H1 (cell line): ENCODE results near the gene SLC15A2. TPM values are rescaled to one million over a fixed set of nuclear protein-coding genes. Genes with fewer than 3 reads are reported as not detected.

ENCODE experiments used
- CTCF ChIA-PET: fragments of 300-600 bp; sonication (Branson Sonifier 250); formaldehyde crosslinking; loops from one replicate; lab custom pipeline; 2021; ENCODE audit not compliant: partially characterized antibody; lab: Charles Lee
- POLR2A ChIA-PET: fragments of 300-600 bp; sonication (Branson Sonifier 250); formaldehyde crosslinking; loops from one replicate; lab custom pipeline; 2021; ENCODE audit warnings: inconsistent platforms; ENCODE audit not compliant: partially characterized antibody; lab: Charles Lee
- DNase-seq, 2 experiments: peaks; one replicate each; pipeline versions ENCODE4 v3.0.0 to v3.0.0-alpha.2; 2010 to 2022; ENCODE audit warnings: low spot score in 2 of 2, low read depth in 1 of 2, mixed read lengths in 1 of 2
- FAIRE-seq: peaks from 2 replicates; lab custom pipeline; 2011; peaks lifted over from hg19 to GRCh38; lab: Jason Lieb, UNC
- H2AFZ ChIP-seq: 2 replicates; pipeline ENCODE4 v1.8.1; 2012; ENCODE audit warnings: low read length, inconsistent platforms
- H2AK5ac ChIP-seq: 2 replicates; pipeline ENCODE4 v1.6.1; 2013; ENCODE audit warnings: low read depth, low read length
- H2BK120ac ChIP-seq: replicated peaks from 2 replicates; pipeline ENCODE3; 2013; ENCODE audit warnings: low read depth, low read length, inconsistent platforms
- H2BK12ac ChIP-seq: 2 replicates; pipeline ENCODE4 v1.6.1; 2013; ENCODE audit warnings: low read depth, low read length
- H2BK15ac ChIP-seq: 2 replicates; pipeline ENCODE4 v1.6.1; 2013; ENCODE audit warnings: low read length
- H2BK20ac ChIP-seq: 2 replicates; pipeline ENCODE4 v1.6.1; 2013; ENCODE audit warnings: low read length
- H2BK5ac ChIP-seq: 2 replicates; pipeline ENCODE4 v1.6.1; 2013; ENCODE audit warnings: low read depth, low read length
- H3K14ac ChIP-seq: 2 replicates; pipeline ENCODE4 v1.6.1; 2013; ENCODE audit warnings: inconsistent platforms; ENCODE audit not compliant: insufficient read length
- H3K18ac ChIP-seq: 2 replicates; pipeline ENCODE4 v1.6.1; 2013; ENCODE audit warnings: low read length; ENCODE audit errors: extremely low read depth
- H3K23ac ChIP-seq: 2 replicates; pipeline ENCODE4 v1.6.1; 2013; ENCODE audit warnings: inconsistent platforms; ENCODE audit not compliant: insufficient read length
- H3K23me2 ChIP-seq: 2 replicates; pipeline ENCODE4 v1.6.1; 2013; ENCODE audit warnings: low read depth, low read length
- H3K27ac ChIP-seq: 2 replicates; pipeline ENCODE4 v1.6.1; 2011; ENCODE audit warnings: low read depth, low read length, inconsistent platforms
- H3K27me3 ChIP-seq, 4 experiments: replicated peaks in 1 of 4; 1 replicate in 1 of 4; 2 replicates in 3 of 4; pipeline versions ENCODE4 v1.6.1 to v1.8.1; 2011 to 2013; ENCODE audit warnings: low read length in 3 of 4, mild to moderate bottlenecking in 3 of 4, inconsistent platforms in 2 of 4, mixed read lengths in 2 of 4, moderate library complexity in 1 of 4; ENCODE audit not compliant: control insufficient read depth in 3 of 4, insufficient read depth in 3 of 4; ENCODE audit errors: extremely low read depth in 1 of 4
- H3K36me3 ChIP-seq, 4 experiments: 2 replicates each; pipeline versions ENCODE4 v1.6.1 to v1.8.1; 2011 to 2013; ENCODE audit warnings: mild to moderate bottlenecking in 4 of 4, low read length in 3 of 4, moderate library complexity in 2 of 4, control low read depth in 1 of 4, inconsistent platforms in 1 of 4; ENCODE audit not compliant: insufficient read depth in 4 of 4, control insufficient read depth in 2 of 4
- H3K4ac ChIP-seq: replicated peaks from 2 replicates; pipeline ENCODE3; 2013; ENCODE audit warnings: low read length, low read depth, mixed read lengths, inconsistent platforms; ENCODE audit not compliant: insufficient read length
- H3K4me1 ChIP-seq, 4 experiments: replicated peaks in 1 of 4; 1 replicate in 1 of 4; 2 replicates in 3 of 4; pipeline versions ENCODE4 v1.6.1 to v1.8.1; 2011 to 2013; ENCODE audit warnings: low read length in 3 of 4, inconsistent platforms in 2 of 4, mixed read lengths in 1 of 4; ENCODE audit not compliant: insufficient read depth in 4 of 4, control insufficient read depth in 3 of 4
- H3K4me2 ChIP-seq, 2 experiments: 2 replicates each; pipeline versions ENCODE4 v1.6.1 to v1.8.1; 2011 to 2013; ENCODE audit warnings: low read depth in 2 of 2, low read length in 2 of 2, control low read depth in 1 of 2, inconsistent platforms in 1 of 2, mild to moderate bottlenecking in 1 of 2; ENCODE audit not compliant: insufficient read depth in 1 of 2
- H3K4me3 ChIP-seq, 4 experiments: fragments of 200-600, 300-600 bp in 1 of 4; sonication (generic), shearing (Covaris generic), sonication (Bioruptor Twin) in 1 of 4; 2 replicates each; pipeline versions ENCODE4 v1.5.1 to v1.8.1; 2011 to 2016; ENCODE audit warnings: low read length in 4 of 4, low read depth in 3 of 4, control low read depth in 2 of 4, inconsistent platforms in 2 of 4, mild to moderate bottlenecking in 2 of 4, mixed read lengths in 1 of 4, moderate library complexity in 1 of 4; ENCODE audit not compliant: insufficient read depth in 2 of 4; ENCODE audit errors: extremely low read depth in 1 of 4
- H3K56ac ChIP-seq: replicated peaks from 2 replicates; pipeline ENCODE3; 2013; ENCODE audit warnings: low read depth, mild to moderate bottlenecking, mixed read lengths, low read length, inconsistent platforms; ENCODE audit not compliant: insufficient read length
- H3K79me1 ChIP-seq: 2 replicates; pipeline ENCODE4 v1.6.1; 2013; ENCODE audit warnings: low read depth, low read length, control low read depth
- H3K79me2 ChIP-seq, 2 experiments: 2 replicates each; pipeline versions ENCODE4 v1.6.1 to v1.8.1; 2012 to 2013; ENCODE audit warnings: low read length in 2 of 2, mild to moderate bottlenecking in 2 of 2, inconsistent platforms in 1 of 2; ENCODE audit not compliant: insufficient read depth in 2 of 2, control insufficient read depth in 1 of 2
- H3K9ac ChIP-seq, 4 experiments: replicated peaks in 1 of 4; 1 replicate in 1 of 4; 2 replicates in 3 of 4; pipeline versions ENCODE4 v1.6.1 to v1.8.1; 2011 to 2013; ENCODE audit warnings: low read depth in 3 of 4, low read length in 3 of 4, control low read depth in 2 of 4, mild to moderate bottlenecking in 2 of 4, moderate library complexity in 2 of 4, inconsistent platforms in 1 of 4; ENCODE audit errors: extremely low read depth in 1 of 4
- H3K9me3 ChIP-seq, 2 experiments: 2 replicates each; pipeline versions ENCODE4 v1.6.1 to v1.8.1; 2012 to 2013; ENCODE audit warnings: mild to moderate bottlenecking in 2 of 2, moderate library complexity in 2 of 2, control low read depth in 1 of 2, inconsistent platforms in 1 of 2, low read depth in 1 of 2, low read length in 1 of 2, mixed read lengths in 1 of 2; ENCODE audit not compliant: insufficient read depth in 2 of 2
- H4K20me1 ChIP-seq, 2 experiments: replicated peaks in 1 of 2; 2 replicates each; pipeline versions ENCODE3 to v1.8.1; 2011 to 2013; ENCODE audit warnings: inconsistent platforms in 2 of 2, low read length in 2 of 2, mild to moderate bottlenecking in 1 of 2; ENCODE audit not compliant: insufficient read depth in 2 of 2, control insufficient read depth in 1 of 2
- H4K5ac ChIP-seq: 2 replicates; pipeline ENCODE4 v1.6.1; 2013; ENCODE audit warnings: low read length, low read depth, mixed read lengths, inconsistent platforms; ENCODE audit not compliant: insufficient read length
- H4K8ac ChIP-seq: 2 replicates; pipeline ENCODE4 v1.8.0; 2013; ENCODE audit warnings: mild to moderate bottlenecking, moderate library complexity, low read length, inconsistent platforms; ENCODE audit not compliant: insufficient read depth; ENCODE audit errors: extremely low read depth
- H4K91ac ChIP-seq: replicated peaks from 2 replicates; pipeline ENCODE3; 2013; ENCODE audit warnings: low read length, mixed read lengths, inconsistent platforms; ENCODE audit not compliant: insufficient read length
- ASH2L ChIP-seq: fragments of 200-600, 300-600 bp; sonication (generic); IDR thresholded peaks from one replicate; pipeline ENCODE4 v1.7.1; 2017; ENCODE audit warnings: low read length
- BCL11A ChIP-seq, 2 experiments: IDR thresholded peaks; one replicate each; pipeline ENCODE4 v1.6.1; 2011; ENCODE audit warnings: low read depth in 2 of 2, low read length in 2 of 2, mild to moderate bottlenecking in 2 of 2
- BRCA1 ChIP-seq: IDR thresholded peaks from 2 replicates; pipeline ENCODE4 v1.6.1; 2012; ENCODE audit warnings: low read depth, low read length, improper control_type of control experiment
- CBX8 ChIP-seq: fragments of 300-800, 300-1000 bp; sonication (generic); IDR thresholded peaks from 2 replicates; pipeline ENCODE4 v1.7.1; 2016; ENCODE audit warnings: low read depth, low read length, borderline replicate concordance
- EZH2 ChIP-seq: fragments of 200-600 bp; sonication (generic); IDR thresholded peaks from 2 replicates; pipeline ENCODE4 v1.7.1; 2012; ENCODE audit warnings: low read depth, mild to moderate bottlenecking, moderate library complexity, low read length, inconsistent platforms; ENCODE audit not compliant: severe bottlenecking
- KDM5A ChIP-seq: fragments of 200-600 bp; IDR thresholded peaks from 2 replicates; pipeline ENCODE4 v1.7.1; 2012; ENCODE audit warnings: mild to moderate bottlenecking, low read length, inconsistent platforms, mixed read lengths
- NRF1 ChIP-seq: IDR thresholded peaks from 2 replicates; pipeline ENCODE4 v1.6.1; 2011; ENCODE audit warnings: mild to moderate bottlenecking, low read depth, low read length, improper control_type of control experiment
- POLR2A ChIP-seq, 2 experiments: IDR thresholded peaks; 1 replicate in 1 of 2; 2 replicates in 1 of 2; pipeline ENCODE4 v1.6.1; 2011; ENCODE audit warnings: low read depth in 2 of 2, low read length in 2 of 2, mild to moderate bottlenecking in 2 of 2; ENCODE audit errors: control extremely low read depth in 1 of 2
- SIRT6 ChIP-seq: IDR thresholded peaks from one replicate; pipeline ENCODE4 v1.7.1; 2012; ENCODE audit warnings: low read length, inconsistent platforms
- SP2 ChIP-seq: IDR thresholded peaks from 2 replicates; pipeline ENCODE4 v1.6.1; 2012; ENCODE audit warnings: mild to moderate bottlenecking, low read length, inconsistent platforms
- SP4 ChIP-seq: IDR thresholded peaks from 2 replicates; pipeline ENCODE4 v1.6.1; 2012; ENCODE audit warnings: low read length, inconsistent platforms
- SRF ChIP-seq: IDR thresholded peaks from 2 replicates; pipeline ENCODE4 v1.6.1; 2011; ENCODE audit warnings: mild to moderate bottlenecking, low read depth, low read length, moderate library complexity
- TCF12 ChIP-seq: IDR thresholded peaks from 2 replicates; pipeline ENCODE4 v1.6.1; 2011; ENCODE audit warnings: low read depth, mild to moderate bottlenecking, low read length
- ZNF274 ChIP-seq: IDR thresholded peaks from 2 replicates; pipeline ENCODE4 v1.7.0; 2012; ENCODE audit warnings: low read length, borderline replicate concordance; ENCODE audit errors: extremely low read depth
- polyA plus RNA-seq, 7 experiments: library from polyadenylated mRNA; depleted of rRNA in 3 of 7; stranded (reverse) in 5 of 7; unstranded in 2 of 7; fragments of >200 nt in 5 of 7; fragments of 200-250 nt in 2 of 7; gene quantifications; 1 replicate in 5 of 7; 2 replicates in 1 of 7; 4 replicates in 1 of 7; pipeline versions ENCODE4 v1.2.1 to v1.2.3, GENCODE V29; 2011 to 2013; ENCODE audit warnings: missing spikeins in 2 of 7, mixed read lengths in 2 of 7
- total RNA-seq: library from RNA; stranded (reverse); fragmentation: NEBNext Ultra II Directional; extraction: Animal tissue kit (Norgen Biotek cat#: 25700); gene quantifications from 2 replicates; pipeline ENCODE4 v1.2.1, GENCODE V29; 2021

Gene SLC15A2
- total and polyA plus RNA-seq, 2 of the 8 experiments (the other 6 are each of a cell fraction or from before 2014, with no cell fraction given): 2.0 to 3.6 TPM

DNA sequence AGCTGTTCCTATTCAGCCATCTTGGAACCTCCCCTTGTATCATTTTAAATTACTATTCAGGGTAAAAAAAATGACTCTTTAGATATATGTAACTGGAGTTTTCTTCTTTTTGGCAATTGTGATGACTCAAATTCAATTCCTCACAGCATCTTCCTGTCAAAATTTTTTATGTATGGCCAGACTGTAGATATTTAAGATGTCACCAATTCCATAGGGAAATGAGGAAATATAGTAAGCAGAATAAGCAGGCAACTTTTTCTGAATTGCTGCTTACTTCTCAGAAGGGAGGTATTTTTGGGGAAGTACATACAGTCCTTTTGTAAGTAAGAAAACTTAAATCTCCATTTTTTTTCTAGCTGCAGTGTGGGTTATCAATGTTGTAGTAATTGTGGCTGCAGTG lies 30.4 kb upstream of the SLC15A2 start:
- DNase-seq (no peak), FAIRE-seq (no peak)
- no peak overlapping the region for H3K9ac ChIP-seq
- no peak overlapping the region for H3K27ac ChIP-seq
- no peaks in the 10 kb centered on the region for H3K79me2 ChIP-seq
- no peak overlapping the region for H2AFZ ChIP-seq
- H4K20me1 ChIP-seq: no peaks in the 10 kb centered on the region
- no peaks in the 10 kb centered on the region for H3K4me1 ChIP-seq
- CTCF ChIA-PET: interaction anchor here (2.8 kb wide), 1 partner anchor 132 kb away, joined by 7 read pairs; no protein-coding TSS in a partner anchor
- H3K14ac ChIP-seq: no peak overlapping the region
- H4K91ac ChIP-seq: no peak overlapping the region
- no peaks in the 10 kb centered on the region for H3K27me3 ChIP-seq
- no peak overlapping the region for H4K5ac ChIP-seq
- no peaks in the 10 kb centered on the region for H3K79me1 ChIP-seq
- H3K23ac ChIP-seq: no peak overlapping the region
- H2BK12ac ChIP-seq: no peak overlapping the region
- no peak overlapping the region for H4K8ac ChIP-seq
- H3K56ac ChIP-seq: no peak overlapping the region
- H3K18ac ChIP-seq: no peak overlapping the region
- no peak overlapping the region for H3K4me3 ChIP-seq
- TF ChIP-seq BRCA1 (no peak), SP4 (no peak), SIRT6 (no peak), POLR2A (IDR thresholded peaks at IDR 0.05; ENCODE audit: control extremely low read depth in 1 of 2, low read depth in 2 of 2, low read length in 2 of 2) (no peak), NRF1 (no peak), ZNF274 (no peak), EZH2 (no peak), SP2 (no peak), SRF (no peak), CBX8 (no peak), TCF12 (no peak), ASH2L (no peak), KDM5A (no peak), BCL11A (IDR thresholded peaks at IDR 0.05; ENCODE audit: low read depth in 2 of 2, low read length in 2 of 2) (no peak)
- no peak overlapping the region for H2BK5ac ChIP-seq
- no peak overlapping the region for H2BK20ac ChIP-seq
- no peak overlapping the region for H2BK15ac ChIP-seq
- H3K4me2 ChIP-seq: no peak overlapping the region
- peaks cover 10 to 18% of the 10 kb centered on the region in 2 experiments for H3K9me3 ChIP-seq
- POLR2A ChIA-PET: no interaction called here
- H3K36me3 ChIP-seq: peaks cover 0 to 3% (median 0%) of the 10 kb centered on the region in 4 experiments; a peak in 1 of 8 replicates
- no peaks in the 10 kb centered on the region for H3K23me2 ChIP-seq
- H2AK5ac ChIP-seq: no peak overlapping the region
- no peak overlapping the region for H3K4ac ChIP-seq
- no peak overlapping the region for H2BK120ac ChIP-seq
